ENCODE measurements around the gene FAM20B. TPM values are rescaled to one million over a fixed set of nuclear protein-coding genes. Genes with fewer than 3 reads are reported as not detected.
A peak's percentile ranks its signal among the peaks of the same experiment; 100 is the strongest.

The FAM20B gene
- total RNA-seq, 1 donor from 2014 or later, result 27.4 TPM

- no peak for DNase-seq
Observed at GRCh38 chr1:179048339-179049124, 22.8 kb downstream of the FAM20B start.

GRCh38 chr1:179052776-179053175 is 27.1 kb downstream of the FAM20B start:
- DNase-seq, result no peak

GRCh38 chr1:179053486-179053885 is 27.8 kb downstream of the FAM20B start:
- no peak for DNase-seq

- DNase-seq, result no peak
Observed at GRCh38 chr1:179055937-179056336, 30.2 kb downstream of the FAM20B start.

- no peak for DNase-seq
Observed at GRCh38 chr1:179058487-179059483, 33.1 kb downstream of the FAM20B start.

- no peak for DNase-seq
Observed at GRCh38 chr1:179061360-179062282, 35.9 kb downstream of the FAM20B start.

- DNase-seq, result no peak
Observed at GRCh38 chr1:179066471-179066870, 40.8 kb downstream of the FAM20B start.

GRCh38 chr1:179077396-179077795 is 51.7 kb downstream of the FAM20B start:
- DNase-seq, result no peak

- DNase-seq, result peak; percentile 87
Observed at GRCh38 chr1:179079113-179079761, 53.5 kb downstream of the FAM20B start.

GRCh38 chr1:179080866-179081686 is 55.4 kb downstream of the FAM20B start:
- DNase-seq, result no peak

- DNase-seq, result peak; percentile 91
Observed at GRCh38 chr1:179081687-179082332, 56.1 kb downstream of the FAM20B start, which contains the start of gene TOR3A. TSS of gene TOR3A (plus strand) at chr1:179082070. CDS start at chr1:179082129, 59 bp downstream.

- peak; percentile 47 for DNase-seq
Observed at GRCh38 chr1:179082333-179082998, 56.8 kb downstream of the FAM20B start.

GRCh38 chr1:179082999-179083335 is 57.3 kb downstream of the FAM20B start:
- DNase-seq, result no peak

- DNase-seq, result no peak
Observed at GRCh38 chr1:179083533-179083932, 57.8 kb downstream of the FAM20B start.

GRCh38 chr1:179087665-179088064 is 62.0 kb downstream of the FAM20B start:
- DNase-seq, result peak; percentile 84

- DNase-seq, result no peak
Observed at GRCh38 chr1:179089827-179090482, 64.3 kb downstream of the FAM20B start.

- DNase-seq, result no peak
Observed at GRCh38 chr1:179090522-179090921, 64.8 kb downstream of the FAM20B start.

GRCh38 chr1:179090923-179091322 is 65.2 kb downstream of the FAM20B start:
- no peak for DNase-seq

GRCh38 chr1:179091691-179092165 is 66.0 kb downstream of the FAM20B start:
- DNase-seq, result no peak

Measured in dermis blood vessel endothelial cell (primary cell).